IPS DF 19.7 (cell line): Measurements from ENCODE around the gene MNS1.
"Not testable (repeated sequence)": the region's sequence is repeated elsewhere in the genome, so short reads cannot be mapped to it uniquely, and the experiment has no call there.

Experiments
- DNase-seq: peaks from one replicate; pipeline ENCODE4 v3.0.0-alpha.2; 2013; ENCODE audit warnings: low read depth, low spot score

The MNS1 gene

GRCh38 chr15:56454836-56455235 is 10.1 kb downstream of the MNS1 start:
- no peak for DNase-seq

DNA sequence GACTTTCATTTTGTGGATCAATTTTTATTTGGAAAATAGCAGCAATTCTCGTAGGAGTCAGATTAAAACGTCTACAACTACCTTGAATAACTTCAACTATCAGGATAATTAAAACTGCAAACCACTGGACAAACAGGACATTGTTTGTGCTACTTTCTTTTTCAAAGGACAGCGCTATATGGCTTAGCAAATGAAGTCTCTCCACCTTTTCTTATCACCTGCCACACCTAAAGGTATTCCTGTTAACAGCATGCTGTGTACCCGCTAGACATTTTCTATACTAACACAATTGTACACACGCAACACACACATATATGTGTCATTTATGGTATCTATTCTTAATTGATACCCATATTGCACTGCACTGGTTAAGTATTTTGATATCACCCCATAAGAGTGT is 19.2 kb downstream of the MNS1 start:
- no peak for DNase-seq

- DNase-seq = no peak
Measured at GRCh38 chr15:56442354-56442753, 22.6 kb downstream of the MNS1 start.

- no peak for DNase-seq
Measured at GRCh38 chr15:56440214-56440770, 24.6 kb downstream of the MNS1 start.

- no peak for DNase-seq
Measured at GRCh38 chr15:56432304-56432703, 32.6 kb downstream of the MNS1 start.

GRCh38 chr15:56428821-56429458 is 36.0 kb downstream of the MNS1 start:
- no peak for DNase-seq

- DNase-seq = no peak
Measured at GRCh38 chr15:56425976-56426375, 39.0 kb downstream of the MNS1 start.

DNA sequence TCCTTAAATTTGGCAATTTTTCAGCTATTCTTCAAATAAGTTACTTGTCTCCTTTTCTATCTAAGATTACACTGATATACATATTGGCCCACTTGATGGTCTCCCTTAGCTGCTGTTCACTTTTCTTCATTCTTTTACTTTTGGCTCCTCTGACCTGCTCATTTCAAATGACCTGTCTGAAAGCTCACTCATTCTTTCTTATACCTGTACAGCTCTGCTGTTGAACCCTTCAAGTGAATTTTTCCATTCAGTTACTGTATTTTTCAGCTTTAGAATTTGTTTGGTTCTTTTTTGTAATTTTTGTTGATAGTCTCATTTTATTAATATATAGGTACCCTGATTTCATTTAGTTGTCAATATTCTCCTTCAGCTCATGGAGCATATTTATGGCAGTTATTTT is 39.7 kb downstream of the MNS1 start:
- no peak for DNase-seq

- not testable (repeated sequence) for DNase-seq
Measured at GRCh38 chr15:56413114-56413733, 51.7 kb downstream of the MNS1 start.

- DNase-seq = no peak
Measured at GRCh38 chr15:56411122-56411749, 53.7 kb downstream of the MNS1 start.

GRCh38 chr15:56410721-56411120 is 54.2 kb downstream of the MNS1 start:
- DNase-seq = no peak

- not testable (repeated sequence) for DNase-seq
Measured at GRCh38 chr15:56399209-56399608, 65.7 kb downstream of the MNS1 start.

DNA sequence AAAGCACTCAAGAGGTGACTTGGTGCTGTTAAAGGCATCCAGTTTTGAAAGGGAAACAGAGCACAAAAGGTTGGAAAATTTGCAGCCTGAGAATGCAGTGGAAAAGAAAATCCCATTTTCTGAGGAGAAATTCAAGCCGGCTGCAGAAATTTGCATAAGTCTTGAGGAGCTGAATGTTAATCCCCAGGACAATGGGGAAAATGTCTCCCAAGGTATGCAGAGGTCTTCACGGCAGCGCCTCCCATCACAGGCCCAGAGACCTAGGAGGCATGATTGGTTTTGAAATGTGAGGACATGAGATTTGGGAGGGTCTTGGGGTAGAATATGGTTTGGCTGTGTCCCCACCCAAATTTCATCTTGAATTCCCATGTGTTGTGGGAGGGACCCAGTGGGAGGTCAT is 67.6 kb downstream of the MNS1 start:
- DNase-seq = not testable (repeated sequence)

GRCh38 chr15:56394909-56395308 is 70.0 kb downstream of the MNS1 start:
- DNase-seq = no peak

DNA sequence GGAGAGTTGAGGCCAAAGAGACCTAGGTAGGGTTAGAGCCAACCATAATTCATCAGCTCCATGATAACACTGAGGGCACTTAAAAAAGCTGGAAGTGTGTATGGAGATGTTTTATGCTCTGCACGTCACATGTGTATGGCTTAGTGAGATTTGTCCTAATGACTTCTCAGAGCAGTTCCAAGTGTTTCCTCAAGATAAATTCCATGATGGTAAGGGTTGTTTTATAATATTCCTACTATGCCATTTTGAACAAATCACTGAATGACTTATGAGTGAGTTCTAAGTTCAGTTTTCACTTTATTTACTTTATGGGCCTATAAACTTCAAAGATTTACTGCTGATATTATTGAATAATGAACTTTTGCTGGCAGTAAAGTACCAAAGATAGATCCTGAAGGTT is 71.7 kb downstream of the MNS1 start:
- no peak for DNase-seq

GRCh38 chr15:56390739-56391267 is 74.1 kb downstream of the MNS1 start:
- DNase-seq = no peak

DNA sequence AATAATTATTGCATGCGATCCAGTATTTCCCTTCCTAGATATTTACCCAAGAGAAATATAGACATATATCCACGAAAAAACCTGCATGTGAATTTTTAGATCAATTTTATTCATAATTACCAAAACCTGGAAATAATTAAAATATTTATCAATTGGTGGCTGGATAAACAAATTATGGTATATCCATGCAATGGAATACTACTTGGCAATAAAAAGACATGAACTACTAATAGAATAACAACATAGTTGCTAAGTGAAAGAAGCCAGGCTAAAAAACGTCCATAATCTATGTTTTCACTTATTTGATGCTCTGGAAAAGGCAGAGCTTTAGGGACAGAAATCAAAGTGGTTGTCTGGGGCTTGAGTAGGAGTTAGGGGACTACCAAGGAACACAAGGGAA is 79.0 kb downstream of the MNS1 start:
- DNase-seq = no peak

DNA sequence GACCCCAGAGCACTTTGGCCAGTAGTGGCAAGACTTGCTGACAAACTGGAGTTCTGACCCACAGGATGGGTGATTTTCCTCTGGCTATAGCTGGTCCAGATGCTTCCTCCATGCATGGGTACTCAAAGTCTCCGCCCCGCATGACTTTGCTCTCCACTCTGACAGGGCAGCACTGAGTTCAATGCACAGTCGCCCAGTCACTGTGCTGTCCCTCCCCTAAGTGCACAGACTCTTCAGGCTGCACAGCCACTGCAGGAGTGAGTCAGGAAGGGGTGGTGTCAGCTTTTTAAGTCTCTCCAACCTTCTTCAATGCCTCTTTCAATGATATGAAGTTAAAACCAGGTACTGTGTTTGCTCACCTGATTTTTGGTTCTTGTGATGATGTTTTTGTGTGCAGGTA is 81.9 kb downstream of the MNS1 start:
- DNase-seq = no peak
